T-helper 1 cell treated with Interleukin-12 subunit alpha and Interleukin-12 subunit beta and Interleukin-4 antibody, amounts not matched to agents 30 ng/mL and 1 ng/mL, for 36 hours (primary cell): ENCODE measurements around the gene DPM1. TPM values are rescaled to one million over a fixed set of nuclear protein-coding genes. Genes with fewer than 3 reads are reported as not detected.

Experiments
- intact Hi-C: fragments of 100-400 bp; cut with micrococcal nuclease; formaldehyde crosslinking; loops from one replicate; pipeline ENCODE4 v1.15.1; 2024
- total RNA-seq: library from RNA; stranded (reverse); gene quantifications from 2 replicates; pipeline ENCODE4 v1.2.3, GENCODE V29; 2022

DPM1 gene
- total RNA-seq, 1 donor from 2014 or later: 45.5 TPM

GRCh38 chr20:50904067-50904570 lies 54.2 kb downstream of the DPM1 start:
- intact Hi-C loops: no loop called here

- intact Hi-C loops: no loop called here
Measured at GRCh38 chr20:50903353-50904051, 54.8 kb downstream of the DPM1 start.

DNA sequence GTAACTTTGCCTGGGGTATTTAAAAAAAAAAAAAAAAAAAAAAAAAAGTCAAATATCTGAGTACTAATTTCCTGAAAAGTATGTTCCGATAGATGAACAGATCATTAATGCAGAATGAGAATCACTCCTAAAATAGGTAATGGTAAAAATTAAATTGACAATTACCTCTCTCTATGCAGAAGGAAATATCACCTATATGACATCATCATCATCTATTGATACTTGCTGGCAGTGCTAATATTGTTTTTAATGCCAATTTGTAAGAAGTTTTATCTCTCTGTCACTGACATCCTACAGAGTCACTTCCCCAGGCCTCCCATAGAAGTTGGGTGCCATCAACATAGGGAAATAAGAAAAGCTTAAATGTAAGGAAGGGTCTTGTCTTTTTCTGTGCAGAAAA lies 57.0 kb downstream of the DPM1 start:
- intact Hi-C loops: no loop called here

- intact Hi-C loops: no loop called here
Measured at GRCh38 chr20:50900261-50900660, 58.1 kb downstream of the DPM1 start.

- intact Hi-C loops: no loop called here
Measured at GRCh38 chr20:50898475-50898874, 59.9 kb downstream of the DPM1 start.

- intact Hi-C loops: loop anchor here (2.0 kb wide), 1 partner anchor 34 kb away; no protein-coding TSS in a partner anchor
Measured at GRCh38 chr20:50895111-50895830, 63.1 kb downstream of the DPM1 start.

DNA sequence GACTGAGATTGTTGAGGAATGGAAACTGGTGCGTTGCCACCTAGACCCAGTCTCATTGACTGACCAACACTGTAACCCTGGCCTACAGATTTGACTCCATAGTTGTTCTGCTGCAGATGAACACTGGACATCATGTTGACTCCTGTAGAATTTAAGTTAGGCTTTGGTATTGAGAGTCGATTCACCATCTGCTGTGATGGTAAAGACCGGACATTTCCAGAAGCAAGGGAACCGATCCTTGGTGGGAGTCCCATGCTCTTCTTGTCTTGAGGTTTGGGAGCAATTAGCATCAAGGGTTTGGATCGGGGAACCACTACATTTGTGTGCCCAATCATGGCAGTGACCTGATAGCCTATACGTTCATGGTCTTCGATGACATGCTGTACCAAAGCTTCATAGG lies 64.7 kb downstream of the DPM1 start:
- intact Hi-C loops: loop anchor here (2.0 kb wide), 1 partner anchor 35 kb away; no protein-coding TSS in a partner anchor

DNA sequence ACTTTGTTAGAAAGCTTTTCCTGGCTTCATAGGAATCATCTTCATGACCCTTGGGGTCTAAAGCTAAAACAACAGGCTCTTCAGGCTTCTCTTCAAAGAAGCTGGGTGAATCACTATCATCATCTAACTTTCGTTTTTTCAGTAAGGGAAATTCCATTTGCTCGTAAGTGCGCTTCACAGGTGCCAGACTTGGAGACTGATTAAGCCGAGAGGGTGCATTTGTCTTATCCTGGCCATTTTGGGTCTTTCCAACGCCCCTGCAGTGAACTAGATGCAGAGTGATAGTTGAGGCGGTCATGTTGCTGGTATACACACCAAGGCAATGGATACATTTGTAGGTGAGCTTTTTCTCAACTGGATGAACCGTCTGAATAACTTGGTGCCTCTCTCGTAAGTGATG lies 65.9 kb downstream of the DPM1 start:
- intact Hi-C loops: no loop called here

- intact Hi-C loops: no loop called here
Measured at GRCh38 chr20:50891138-50891537, 67.2 kb downstream of the DPM1 start.

DNA sequence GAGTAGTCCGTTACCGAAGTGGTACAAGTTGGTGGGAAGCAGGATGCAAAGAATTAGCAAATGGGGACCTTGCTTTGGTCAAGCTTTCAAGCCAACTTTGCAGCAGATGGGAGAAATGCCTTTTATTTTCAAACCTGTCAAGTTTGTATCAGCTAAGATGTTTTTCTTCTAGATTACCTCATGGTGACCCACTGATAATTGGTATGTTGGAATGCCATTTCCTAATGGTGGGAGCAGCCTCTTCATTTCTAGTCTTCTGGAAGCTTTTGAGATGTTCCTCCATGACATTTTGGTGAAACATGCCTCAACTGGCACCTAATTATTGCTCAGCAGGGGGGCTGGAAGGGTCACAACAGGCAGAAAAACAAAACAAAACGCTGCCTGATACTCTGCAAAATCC lies 70.8 kb downstream of the DPM1 start:
- intact Hi-C loops: no loop called here

DNA sequence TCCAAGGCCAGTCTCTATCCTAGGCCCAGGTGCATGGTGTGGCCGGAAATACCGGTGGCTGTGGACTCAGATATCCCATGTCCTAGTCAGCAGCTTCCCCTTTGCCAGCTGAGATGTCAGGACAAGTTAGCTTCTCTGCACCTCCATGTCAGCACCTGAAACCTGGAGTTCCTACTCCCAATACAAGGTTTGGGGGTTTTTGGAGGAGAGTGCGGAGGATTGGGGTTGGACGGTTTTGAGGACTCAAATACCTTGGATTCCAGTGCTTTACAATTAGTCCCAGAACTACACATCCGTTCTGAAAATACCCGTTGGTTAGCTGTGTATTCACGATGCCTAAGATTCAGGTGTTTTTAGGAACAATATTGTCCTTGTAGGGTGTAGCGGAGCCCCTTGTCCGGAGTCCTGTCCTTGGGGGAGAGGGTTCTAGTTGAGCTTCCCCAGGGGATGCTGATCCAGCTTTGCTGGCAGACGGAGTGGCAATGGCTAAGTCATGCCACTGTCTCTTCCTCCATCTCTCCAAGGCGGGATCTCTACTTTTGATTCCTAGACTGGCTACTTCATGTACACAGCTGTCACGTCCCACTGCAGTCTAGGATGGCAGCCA lies 72.0 kb downstream of the DPM1 start:
- intact Hi-C loops: no loop called here

GRCh38 chr20:50885781-50886180 lies 72.6 kb downstream of the DPM1 start:
- intact Hi-C loops: no loop called here

- intact Hi-C loops: no loop called here
Measured at GRCh38 chr20:50885068-50885467, 73.3 kb downstream of the DPM1 start.

Other genes starting within 250 kb of the DPM1 start
- 4.5 and 5.2 TPM in 2 replicates for gene PARD6B, start 227.0 kb downstream of the DPM1 start, total RNA-seq
- 7.2 and 7.6 TPM in 2 replicates for gene BCAS4, start 163.5 kb downstream of the DPM1 start, total RNA-seq
- 75.3 and 79.3 TPM in 2 replicates for gene ADNP, start 27.1 kb downstream of the DPM1 start, total RNA-seq
- gene MOCS3, start 286 bp upstream of the DPM1 start, total RNA-seq: 4.8 and 5.1 TPM in 2 replicates
- 0.10 TPM in 1 of 2 replicates, not detected in the other for gene KCNG1, start 64.6 kb upstream of the DPM1 start, total RNA-seq